ENCODE results near the gene DHCR24.
"Not testable (repeated sequence)": the region's sequence is repeated elsewhere in the genome, so short reads cannot be mapped to it uniquely, and the experiment has no call there.

Gene DHCR24

GRCh38 chr1:54888080-54888733 is 1.2 kb upstream of the DHCR24 start:
- DNase-seq (ENCODE audit: low read depth) = no peak

- no peak for DNase-seq (ENCODE audit: low read depth)
Measured at GRCh38 chr1:54887665-54888071, 673 bp upstream of the DHCR24 start.

DNA sequence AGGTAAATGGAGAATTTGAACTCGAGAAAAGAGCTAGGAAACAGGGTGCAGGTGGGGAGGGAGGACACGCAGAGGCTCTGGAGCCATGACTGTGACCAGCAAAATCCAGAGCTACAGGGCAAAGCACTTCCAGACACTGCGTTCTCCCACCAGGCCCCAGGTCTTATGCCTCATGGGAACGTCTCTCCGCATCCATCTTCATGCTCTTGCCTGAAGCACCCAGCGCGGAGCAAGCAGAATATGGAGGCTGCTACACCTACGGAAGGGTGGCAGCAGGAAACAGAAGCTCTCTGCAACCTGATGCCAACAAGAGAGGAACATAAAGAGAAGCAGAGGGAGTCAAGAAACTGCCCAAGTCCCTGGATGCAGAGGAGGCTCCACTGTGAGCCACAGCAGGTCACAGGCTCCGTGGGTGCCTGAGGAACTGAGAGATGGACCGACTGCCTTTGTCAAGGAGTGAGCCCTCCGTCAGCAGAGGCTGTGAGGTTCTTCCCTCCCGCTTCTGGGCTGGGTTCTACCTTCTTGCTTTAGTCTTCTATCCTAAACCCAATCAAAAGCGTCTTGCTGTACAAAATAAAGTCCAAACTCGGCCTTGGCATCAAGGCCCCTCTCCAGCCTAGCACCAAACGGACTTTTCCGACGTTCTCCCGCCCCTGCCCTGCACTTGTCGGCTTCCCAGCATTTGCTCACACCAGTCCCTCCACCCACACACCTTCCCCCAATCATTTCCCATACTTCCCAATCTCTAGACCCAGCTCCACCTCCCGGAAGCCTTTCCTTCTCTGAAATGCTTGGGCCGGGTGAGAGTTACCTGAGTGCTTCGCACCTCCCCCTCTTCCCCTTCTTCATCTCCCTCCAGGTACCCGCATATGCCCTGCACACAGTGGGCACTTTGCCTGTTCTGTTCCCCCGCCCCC is 930 bp downstream of the DHCR24 start:
- no peak for DNase-seq (ENCODE audit: low read depth)

DNA sequence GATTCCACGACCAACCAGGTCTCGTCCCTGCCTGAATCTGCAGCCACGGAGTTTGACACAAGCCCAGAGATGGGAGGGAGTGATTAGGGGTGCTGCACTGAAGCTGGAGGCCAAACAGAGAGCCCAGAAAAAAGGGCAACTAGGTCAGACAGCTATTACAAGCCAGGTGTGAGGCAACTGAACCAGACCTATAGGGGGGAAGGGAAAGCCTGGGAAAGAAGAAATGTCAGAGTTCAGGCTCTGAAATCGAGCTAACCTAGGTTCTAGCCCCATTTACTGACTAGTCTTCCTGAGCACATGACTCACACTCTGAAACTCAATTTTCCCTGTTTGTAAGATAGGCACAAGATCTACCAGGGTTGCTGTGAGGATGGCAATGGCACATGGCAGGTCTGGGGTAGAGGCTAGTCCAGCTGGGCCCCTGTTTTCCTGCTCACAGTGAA is 1.7 kb downstream of the DHCR24 start:
- no peak for DNase-seq (ENCODE audit: low read depth)

DNA sequence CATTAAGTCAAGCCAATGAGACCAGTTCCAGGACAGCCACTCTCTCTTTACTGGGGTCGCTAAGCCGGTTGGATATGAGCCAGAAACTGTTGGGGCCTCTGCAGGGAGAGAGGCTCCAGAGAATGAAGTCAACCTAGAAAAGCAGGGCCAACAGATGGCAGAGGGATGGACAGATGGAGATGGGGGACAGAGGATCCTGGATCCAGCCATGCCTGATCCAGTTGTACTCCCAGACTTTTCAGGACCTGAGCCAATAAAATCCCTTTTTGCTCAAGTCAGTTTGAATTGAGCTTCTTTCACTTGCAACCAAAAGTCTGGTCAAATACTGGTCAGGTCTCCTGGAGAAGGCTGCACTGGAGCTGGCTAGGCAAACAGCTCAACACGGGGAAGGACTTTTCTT is 2.2 kb downstream of the DHCR24 start:
- no peak for DNase-seq (ENCODE audit: low read depth)

DNA sequence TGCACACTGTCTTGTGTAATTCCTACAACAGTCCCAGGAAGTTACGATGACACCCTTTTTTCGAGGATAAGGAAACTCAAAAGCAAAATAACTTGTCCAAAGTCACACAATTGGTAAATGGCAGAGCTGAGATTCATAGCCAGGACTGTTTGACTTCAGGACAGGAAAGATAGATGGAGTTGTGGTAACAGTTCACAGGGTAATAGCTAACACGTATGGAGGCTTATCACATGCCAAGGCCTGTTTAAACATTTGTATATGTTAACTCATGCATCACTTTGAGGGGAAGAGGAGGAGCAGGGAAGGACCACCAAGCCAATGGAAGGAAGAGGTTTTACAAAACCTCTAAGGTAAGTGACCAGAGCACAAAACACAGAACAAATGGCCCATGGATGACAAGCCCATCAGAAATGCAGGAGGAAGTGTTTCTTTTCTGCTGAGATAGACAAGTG is 2.8 kb downstream of the DHCR24 start:
- no peak for DNase-seq (ENCODE audit: low read depth)

DNA sequence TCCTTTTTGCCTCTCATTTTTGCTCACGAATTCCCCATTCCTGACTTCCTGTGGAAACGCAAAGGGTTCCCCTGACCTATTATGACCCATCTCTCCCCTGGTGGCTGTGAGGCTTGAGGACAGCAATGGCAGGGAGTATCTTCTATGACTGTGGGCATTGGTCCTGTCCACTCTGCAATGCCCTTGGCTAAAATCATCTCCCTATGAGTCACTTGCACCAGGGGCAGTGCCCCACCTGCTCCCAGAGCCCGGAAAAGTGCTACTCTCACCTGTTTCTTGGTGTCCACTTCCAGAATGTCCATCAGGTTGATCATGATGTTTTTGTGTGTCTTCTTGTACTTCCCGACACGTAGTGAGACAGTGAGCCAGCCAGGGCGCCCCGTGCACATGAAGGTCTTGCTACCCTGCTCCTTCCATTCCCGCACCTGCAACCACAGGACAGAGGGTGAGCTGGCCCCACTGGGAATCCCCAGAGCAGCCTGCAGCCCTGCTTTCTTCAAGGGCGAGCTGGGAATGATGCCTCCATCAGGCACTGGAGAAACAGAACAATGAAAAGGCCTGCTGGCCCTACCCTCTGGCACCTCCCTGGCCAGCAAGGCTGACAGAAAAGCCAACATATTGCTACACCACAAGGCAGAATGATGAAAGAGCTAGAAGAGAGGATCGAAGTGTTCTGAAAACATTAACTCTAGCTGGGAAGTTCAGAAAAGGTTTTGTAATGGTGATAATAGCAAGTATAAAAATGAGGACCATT is 3.5 kb downstream of the DHCR24 start:
- DNase-seq (ENCODE audit: low read depth) = no peak

GRCh38 chr1:54882519-54882918 is 4.5 kb downstream of the DHCR24 start:
- DNase-seq (ENCODE audit: low read depth) = no peak

DNA sequence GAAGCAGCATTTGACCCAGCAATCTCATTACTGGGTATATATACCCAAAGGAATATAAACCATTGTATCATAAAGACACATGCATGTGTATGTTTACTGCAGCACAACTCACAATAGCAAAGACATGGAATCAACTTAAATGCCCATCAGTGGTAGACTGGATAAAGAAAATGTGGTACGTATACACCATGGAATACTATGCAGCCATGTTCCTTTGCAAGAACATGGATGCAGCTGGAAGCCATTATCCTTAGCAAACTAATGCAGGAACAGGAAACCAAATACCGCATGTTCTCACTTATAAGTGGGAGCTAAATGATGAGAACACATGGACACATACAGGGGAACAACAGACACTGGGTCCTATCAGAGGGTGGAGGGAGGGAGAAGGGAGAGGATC is 5.4 kb downstream of the DHCR24 start:
- not testable (repeated sequence) for DNase-seq (ENCODE audit: low read depth)

- no peak for DNase-seq (ENCODE audit: low read depth)
Measured at GRCh38 chr1:54879872-54880271, 7.1 kb downstream of the DHCR24 start.

- no peak for DNase-seq (ENCODE audit: low read depth)
Measured at GRCh38 chr1:54876814-54877213, 10.2 kb downstream of the DHCR24 start.

- DNase-seq (ENCODE audit: low read depth) = no peak
Measured at GRCh38 chr1:54875000-54875399, 12.0 kb downstream of the DHCR24 start.

GRCh38 chr1:54874079-54874830 is 12.7 kb downstream of the DHCR24 start:
- no peak for DNase-seq (ENCODE audit: low read depth)

DNA sequence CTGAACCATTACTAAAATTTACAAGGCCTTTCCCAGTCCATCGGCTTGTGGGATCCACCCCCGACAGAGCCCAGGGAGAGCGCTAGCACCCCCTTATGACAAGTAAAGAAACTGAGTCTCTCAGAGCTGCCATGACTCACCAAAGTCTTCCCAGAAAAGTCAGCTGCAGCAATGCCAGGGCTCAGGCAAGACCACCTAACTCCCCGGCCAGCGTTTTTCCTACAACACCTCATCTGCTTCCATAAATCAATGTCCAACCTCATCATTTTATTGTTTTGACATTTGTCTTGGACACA is 15.0 kb downstream of the DHCR24 start:
- no peak for DNase-seq (ENCODE audit: low read depth)

GRCh38 chr1:54871275-54872035 is 15.5 kb downstream of the DHCR24 start:
- no peak for DNase-seq (ENCODE audit: low read depth)

DNA sequence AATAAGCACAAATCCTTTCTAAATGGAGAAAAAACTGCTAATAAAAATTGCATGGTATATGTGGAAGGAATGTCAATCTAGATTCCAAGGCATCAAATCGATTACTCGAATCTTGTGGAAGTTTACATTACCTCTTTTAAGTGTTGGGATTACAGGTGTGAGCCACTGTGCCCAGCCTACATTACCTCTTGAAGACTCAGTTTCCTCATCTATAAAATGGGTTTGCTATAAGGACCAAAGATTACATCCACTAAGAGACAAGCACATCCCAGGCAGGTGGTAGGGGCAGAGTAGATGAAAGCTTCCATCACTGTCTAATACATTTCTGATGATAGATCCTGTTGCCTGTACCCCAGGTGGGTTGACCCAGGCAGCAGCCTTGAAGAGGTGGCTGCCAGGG is 16.1 kb downstream of the DHCR24 start:
- no peak for DNase-seq (ENCODE audit: low read depth)

- DNase-seq (ENCODE audit: low read depth) = no peak
Measured at GRCh38 chr1:54869173-54869851, 17.7 kb downstream of the DHCR24 start.

GRCh38 chr1:54867717-54868057 is 19.3 kb downstream of the DHCR24 start:
- no peak for DNase-seq (ENCODE audit: low read depth)

DNA sequence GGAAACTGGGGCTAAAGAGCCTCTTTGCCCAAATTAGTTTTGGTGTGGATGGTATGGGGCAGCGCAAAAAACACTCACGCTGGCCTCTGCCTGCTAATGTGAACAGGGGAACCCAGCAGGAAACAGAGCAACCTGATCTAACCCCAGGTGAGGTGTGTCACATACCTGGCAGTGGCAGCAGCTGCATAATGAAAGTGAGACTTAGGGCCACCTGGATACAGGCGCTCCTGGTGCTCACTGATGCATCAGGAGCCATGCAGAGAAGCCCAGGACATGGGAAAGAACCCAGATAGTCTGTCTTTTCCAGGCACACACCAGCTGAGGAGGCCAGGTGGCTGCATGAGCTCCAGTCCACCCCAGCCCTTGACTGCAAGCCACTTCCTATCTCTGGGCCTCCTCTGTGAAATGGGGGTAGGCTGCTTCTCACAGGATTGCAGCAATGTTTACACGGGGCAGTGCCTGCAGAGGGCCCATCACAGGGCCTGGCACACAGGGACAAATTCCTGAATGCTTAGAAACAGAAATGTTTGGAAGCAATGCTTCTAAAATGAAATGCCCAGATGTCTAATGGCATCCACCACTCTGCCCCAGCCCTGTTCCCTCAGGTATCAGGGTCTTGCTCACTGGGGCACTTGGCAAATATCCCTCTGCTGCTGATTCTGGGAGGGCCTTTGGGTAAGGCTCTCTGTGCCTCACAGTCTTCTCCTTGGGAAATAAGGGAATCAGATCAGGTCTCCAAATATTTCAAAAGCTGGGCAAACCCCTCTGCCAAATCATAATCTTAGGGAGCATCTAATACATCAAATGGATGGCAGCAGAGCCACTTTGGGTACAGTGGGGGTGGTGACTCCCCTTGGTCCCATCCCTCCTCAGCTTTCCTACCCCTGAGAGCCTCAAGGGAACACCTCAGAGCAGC is 19.9 kb downstream of the DHCR24 start:
- DNase-seq (ENCODE audit: low read depth) = no peak

Data from activated T-cell treated with anti-CD3 and anti-CD28 coated beads for 48 hours (primary cell).